Right ventricle myocardium superior (tissue), 1 donor: ENCODE measurements around the gene ZNF335. TPM values are rescaled to one million over a fixed set of nuclear protein-coding genes. Genes with fewer than 3 reads are reported as not detected.
A peak's percentile ranks its signal among the peaks of the same experiment; 100 is the strongest.

ENCODE experiments used
- ATAC-seq: fragments of 200-7000 bp; cut with Tn5 transposase; one replicate; pipeline ENCODE4 v1.9.1; 2020; ENCODE audit warnings: mild to moderate bottlenecking; ENCODE audit not compliant: poor library complexity
- DNase-seq: peaks from one replicate; pipeline ENCODE4 v3.0.0-alpha.2; 2020
- intact Hi-C: fragments of 100-400 bp; cut with DNase I; formaldehyde crosslinking; loops from one replicate; pipeline ENCODE4 v1.11.2; 2022
- long read RNA-seq: library from polyadenylated mRNA; unstranded; transcript quantifications from one replicate; pipeline ENCODE4 v2.0.0, GENCODE V29; 2021
- total RNA-seq: library from RNA; stranded (reverse); fragmentation: NEBNext Ultra II Directional; extraction: Animal tissue kit (Norgen Biotek cat#: 25700); gene quantifications from one replicate; pipeline ENCODE4 v1.2.1, GENCODE V29; 2021
- donor health status: DM: no; HTN: yes; CAD: no; lungs with severe emphysema.

The ZNF335 gene, protein sequence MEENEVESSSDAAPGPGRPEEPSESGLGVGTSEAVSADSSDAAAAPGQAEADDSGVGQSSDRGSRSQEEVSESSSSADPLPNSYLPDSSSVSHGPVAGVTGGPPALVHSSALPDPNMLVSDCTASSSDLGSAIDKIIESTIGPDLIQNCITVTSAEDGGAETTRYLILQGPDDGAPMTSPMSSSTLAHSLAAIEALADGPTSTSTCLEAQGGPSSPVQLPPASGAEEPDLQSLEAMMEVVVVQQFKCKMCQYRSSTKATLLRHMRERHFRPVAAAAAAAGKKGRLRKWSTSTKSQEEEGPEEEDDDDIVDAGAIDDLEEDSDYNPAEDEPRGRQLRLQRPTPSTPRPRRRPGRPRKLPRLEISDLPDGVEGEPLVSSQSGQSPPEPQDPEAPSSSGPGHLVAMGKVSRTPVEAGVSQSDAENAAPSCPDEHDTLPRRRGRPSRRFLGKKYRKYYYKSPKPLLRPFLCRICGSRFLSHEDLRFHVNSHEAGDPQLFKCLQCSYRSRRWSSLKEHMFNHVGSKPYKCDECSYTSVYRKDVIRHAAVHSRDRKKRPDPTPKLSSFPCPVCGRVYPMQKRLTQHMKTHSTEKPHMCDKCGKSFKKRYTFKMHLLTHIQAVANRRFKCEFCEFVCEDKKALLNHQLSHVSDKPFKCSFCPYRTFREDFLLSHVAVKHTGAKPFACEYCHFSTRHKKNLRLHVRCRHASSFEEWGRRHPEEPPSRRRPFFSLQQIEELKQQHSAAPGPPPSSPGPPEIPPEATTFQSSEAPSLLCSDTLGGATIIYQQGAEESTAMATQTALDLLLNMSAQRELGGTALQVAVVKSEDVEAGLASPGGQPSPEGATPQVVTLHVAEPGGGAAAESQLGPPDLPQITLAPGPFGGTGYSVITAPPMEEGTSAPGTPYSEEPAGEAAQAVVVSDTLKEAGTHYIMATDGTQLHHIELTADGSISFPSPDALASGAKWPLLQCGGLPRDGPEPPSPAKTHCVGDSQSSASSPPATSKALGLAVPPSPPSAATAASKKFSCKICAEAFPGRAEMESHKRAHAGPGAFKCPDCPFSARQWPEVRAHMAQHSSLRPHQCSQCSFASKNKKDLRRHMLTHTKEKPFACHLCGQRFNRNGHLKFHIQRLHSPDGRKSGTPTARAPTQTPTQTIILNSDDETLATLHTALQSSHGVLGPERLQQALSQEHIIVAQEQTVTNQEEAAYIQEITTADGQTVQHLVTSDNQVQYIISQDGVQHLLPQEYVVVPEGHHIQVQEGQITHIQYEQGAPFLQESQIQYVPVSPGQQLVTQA (N-terminal part only)
- 7.6 TPM for total RNA-seq
- long read RNA-seq, full-length matches to known transcripts: 1 of 17 reads
- long read RNA-seq, partial matches to known transcripts: 6 of 17 reads
- long read RNA-seq, other reads (novel, unspliced or antisense): 10 of 17 reads

DNA sequence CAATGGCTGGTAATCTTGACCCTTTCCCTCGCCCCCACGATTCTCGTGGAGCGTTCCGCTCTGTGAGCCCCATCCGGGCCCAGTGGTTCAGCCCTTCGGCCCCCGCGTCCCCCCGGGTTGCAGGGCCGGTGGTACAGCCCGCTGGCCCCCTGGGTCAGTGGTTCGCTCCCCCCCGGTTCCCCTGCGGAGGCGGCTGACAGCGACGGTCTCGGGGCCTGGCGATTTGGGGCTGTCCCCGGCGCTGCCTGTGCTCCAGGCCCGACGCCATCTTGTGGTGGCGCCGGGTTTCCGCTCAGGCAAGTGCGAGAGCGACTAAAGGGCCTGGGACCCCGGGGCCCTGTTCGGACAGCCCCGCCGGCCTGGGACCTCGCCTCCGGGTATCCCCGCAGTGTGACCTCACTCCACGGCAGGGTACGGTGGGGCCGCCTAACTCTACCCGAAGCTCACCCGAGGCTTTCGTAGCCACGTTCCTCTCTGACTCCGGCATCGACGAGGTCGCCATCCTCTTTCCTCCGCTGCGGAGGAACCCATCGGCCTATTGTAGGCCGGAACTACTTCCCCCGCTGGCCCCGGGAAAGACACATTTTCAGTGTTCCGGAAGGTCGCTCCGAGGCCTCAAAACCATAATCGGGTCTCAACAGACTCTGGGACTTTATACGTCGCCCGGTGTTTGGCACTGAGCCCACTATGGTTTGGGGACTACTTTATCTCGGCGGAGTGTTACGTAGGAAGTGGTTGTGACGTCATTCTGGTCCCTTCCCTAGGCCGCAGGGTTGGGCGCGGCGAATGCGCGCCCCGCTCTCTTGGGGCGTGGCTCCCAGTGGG is at the start of gene ZNF335:
TSS of gene ZNF335 (minus strand) at position 529 of the 825 bp plus-strand sequence. CDS start 793 bp downstream, outside the sequence.
- peak; percentile 97 for DNase-seq
- peak; percentile 96 for ATAC-seq
- intact Hi-C loops: no loop called here

GRCh38 chr20:46020555-46020954 is 48.6 kb upstream of the ZNF335 start:
- intact Hi-C loops: loop anchor here (5.0 to 10.0 kb wide), 2 partner anchors 154 to 327 kb away; no protein-coding TSS in a partner anchor
- DNase-seq: no peak
- no peak for ATAC-seq

DNA sequence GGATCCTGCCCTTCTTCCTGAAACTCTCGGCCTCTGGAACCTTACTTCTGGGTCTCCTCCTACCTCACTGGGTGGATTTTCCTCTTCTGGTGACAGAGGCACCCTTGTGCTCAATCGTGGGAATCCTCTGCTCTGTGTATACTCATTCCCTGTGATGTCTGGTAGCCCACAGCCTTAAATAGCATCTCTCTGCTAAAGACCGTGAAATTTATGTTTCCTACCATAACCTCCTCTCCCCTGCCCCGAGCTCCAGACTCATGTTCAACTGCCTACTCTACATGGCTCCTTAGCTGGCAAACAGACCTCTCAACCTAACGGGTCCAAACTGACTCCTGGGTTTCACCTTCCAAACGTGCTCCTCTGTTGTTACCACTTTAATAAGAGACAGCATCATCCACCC is 46.6 kb upstream of the ZNF335 start:
- DNase-seq (no peak), ATAC-seq (no peak)
- intact Hi-C loops: no loop called here

DNA sequence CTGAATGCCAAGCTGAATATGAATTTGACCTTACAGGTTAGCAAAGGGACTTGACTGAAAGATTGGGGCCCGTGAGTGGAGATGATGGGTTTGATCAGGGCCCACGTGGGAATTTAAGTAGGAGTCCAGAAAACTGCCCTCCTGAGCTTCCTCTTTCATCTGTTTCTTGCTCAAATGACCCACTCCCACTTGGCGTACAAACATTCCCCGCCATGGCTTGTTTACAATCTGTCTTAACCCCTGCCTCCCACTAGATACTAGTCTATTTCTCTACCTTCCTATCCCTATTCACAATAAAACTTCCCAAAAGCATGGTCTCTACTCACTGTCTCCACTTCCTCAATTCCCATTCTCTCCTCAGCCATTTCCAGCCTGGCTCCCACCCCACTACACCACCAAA is 46.1 kb upstream of the ZNF335 start:
- DNase-seq: no peak
- intact Hi-C loops: no loop called here
- ATAC-seq: no peak

DNA sequence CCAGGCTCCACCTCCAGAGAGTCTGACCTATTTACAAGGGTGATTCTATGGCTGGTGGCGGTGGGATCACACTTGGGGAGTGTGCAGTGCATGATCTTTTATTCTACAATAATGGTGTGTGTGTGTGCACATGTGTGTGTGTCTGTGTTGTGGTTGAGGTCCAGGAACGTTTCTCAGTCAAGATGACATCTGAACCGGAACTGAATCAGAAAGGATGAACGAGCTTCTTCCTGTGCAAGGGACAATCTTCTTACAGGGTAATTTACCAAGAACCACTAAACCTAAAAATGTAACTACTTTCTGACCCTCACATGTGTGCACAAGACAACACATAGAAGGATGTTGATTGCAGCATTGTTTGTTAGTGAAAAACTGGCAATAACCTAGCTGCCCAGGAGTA is 45.3 kb upstream of the ZNF335 start:
- DNase-seq (no peak), ATAC-seq (no peak)
- intact Hi-C loops: no loop called here

DNA sequence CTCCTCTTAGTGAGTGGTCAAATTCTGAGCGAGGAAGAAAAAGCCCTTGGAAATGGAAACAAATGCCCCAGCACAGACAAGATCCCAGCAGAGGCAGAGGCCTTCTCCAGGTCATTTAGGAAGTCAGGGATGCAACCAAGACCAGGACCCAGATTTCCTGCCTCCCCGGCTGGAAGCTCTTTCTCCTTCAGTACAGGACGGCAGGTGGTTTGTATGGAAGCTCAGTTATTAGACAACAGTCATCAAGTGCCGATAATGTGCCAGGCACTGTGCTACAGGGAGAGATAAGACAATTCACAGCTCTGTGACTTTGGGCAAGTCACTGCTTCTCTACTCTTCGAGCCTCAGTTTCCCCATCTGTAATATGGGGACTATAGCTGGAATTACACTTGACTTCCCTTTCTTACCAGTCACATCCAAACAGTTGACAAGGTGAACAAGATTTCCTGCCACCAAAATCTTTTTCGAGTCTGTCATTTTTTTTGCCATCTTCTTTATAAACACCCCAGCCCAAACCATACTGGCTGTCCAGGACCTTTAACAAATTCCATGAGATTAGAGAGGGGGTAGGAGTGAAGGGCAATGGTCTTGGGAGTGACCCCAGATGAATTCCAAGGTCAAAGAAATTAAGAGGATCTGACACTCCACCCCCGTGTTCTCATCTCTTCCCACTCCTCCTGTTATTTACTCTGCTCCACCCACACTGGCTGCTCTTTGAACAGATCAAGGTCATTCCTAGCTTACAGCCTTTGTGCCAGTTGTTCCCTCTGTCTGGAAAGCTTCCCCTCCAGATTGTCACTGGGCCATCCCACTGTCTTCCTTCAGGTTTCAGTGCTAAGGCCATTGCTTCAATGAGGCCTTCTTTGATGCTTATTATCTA is 42.8 kb upstream of the ZNF335 start:
- ATAC-seq (no peak), DNase-seq (no peak)
- intact Hi-C loops: no loop called here

DNA sequence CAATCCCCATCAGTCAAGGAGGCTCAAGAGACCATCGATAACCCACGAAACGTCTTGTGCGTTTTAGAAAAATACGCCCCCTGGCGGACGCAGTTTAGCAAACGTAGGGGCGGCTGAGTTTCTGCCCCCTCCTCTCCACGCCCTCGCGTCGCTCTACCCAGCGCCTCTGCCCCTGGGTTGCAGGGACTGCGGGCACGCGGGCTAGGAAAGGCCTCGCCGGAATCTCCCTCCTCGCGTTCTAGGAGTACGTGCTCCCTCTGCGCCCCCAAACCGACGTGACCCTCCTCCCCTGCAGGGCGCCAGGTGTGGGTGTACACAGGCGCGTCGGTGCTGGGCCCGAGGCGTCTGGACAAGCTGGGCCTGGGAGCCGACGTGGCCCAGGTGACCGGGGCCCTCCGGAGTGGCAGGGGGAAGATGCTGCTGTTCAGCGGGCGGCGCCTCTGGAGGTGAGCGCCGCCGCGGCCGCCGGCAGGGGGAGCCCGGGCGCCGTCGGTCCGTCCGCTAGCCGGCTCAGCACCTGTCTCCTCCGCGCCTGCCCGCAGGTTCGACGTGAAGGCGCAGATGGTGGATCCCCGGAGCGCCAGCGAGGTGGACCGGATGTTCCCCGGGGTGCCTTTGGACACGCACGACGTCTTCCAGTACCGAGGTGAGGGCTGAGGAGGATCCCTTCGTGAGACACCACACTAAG is 42.0 kb upstream of the ZNF335 start:
- intact Hi-C loops: no loop called here
- peak; percentile 64 for DNase-seq
- ATAC-seq: peak; percentile 80

- DNase-seq (no peak), ATAC-seq (no peak)
- intact Hi-C loops: no loop called here
Measured at GRCh38 chr20:46013322-46013828, 41.4 kb upstream of the ZNF335 start.

DNA sequence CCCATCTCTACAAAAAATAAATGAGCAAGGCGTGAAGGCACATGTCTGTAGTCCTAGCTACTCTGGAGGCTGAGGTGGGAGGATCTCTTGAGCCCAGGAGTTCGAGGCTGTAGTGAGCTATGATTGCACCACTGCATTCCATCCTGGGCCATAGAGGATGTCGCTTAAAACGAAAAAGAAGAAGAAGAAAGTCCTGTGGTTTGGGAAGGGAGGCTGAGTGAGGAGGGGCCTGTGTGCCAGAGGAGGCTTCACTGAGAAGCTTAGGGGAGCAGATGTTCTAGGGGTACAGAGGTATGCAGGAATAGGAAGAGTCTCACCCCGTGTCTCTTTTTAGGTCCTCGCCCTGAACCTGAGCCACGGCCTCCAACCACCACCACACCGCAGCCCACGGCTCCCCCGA is 40.9 kb upstream of the ZNF335 start:
- ATAC-seq (no peak), DNase-seq (no peak)
- intact Hi-C loops: no loop called here

GRCh38 chr20:46011631-46012482 is 39.9 kb upstream of the ZNF335 start:
- peak; percentile 30 for ATAC-seq
- intact Hi-C loops: no loop called here

DNA sequence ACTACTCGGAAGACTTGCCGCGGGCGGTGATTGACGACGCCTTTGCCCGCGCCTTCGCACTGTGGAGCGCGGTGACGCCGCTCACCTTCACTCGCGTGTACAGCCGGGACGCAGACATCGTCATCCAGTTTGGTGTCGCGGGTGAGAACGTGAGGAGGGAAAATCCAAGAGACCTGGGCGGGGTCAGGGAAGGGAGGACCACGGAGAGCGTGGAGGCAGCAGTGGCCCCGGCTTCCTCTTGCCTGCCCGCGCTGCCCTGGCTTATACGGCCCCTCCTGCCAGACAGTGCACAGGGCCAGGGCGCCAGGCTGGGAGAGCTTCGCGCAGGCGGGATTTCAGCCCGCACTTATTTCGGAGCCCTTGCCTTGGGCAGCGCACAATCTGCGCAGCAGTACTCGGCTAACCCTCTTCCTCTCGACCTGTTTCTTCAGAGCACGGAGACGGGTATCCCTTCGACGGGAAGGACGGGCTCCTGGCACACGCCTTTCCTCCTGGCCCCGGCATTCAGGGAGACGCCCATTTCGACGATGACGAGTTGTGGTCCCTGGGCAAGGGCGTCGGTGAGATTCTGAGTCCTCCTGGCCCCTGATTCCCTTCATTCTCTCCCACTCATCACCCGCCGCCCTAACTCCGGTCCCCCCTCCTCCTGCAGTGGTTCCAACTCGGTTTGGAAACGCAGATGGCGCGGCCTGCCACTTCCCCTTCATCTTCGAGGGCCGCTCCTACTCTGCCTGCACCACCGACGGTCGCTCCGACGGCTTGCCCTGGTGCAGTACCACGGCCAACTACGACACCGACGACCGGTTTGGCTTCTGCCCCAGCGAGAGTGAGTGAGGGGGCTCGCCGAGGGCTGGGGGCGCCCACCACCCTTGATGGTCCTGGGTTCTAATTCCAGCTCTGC is 38.7 kb upstream of the ZNF335 start:
- DNase-seq (peak; percentile 59), ATAC-seq (peak; percentile 25)
- intact Hi-C loops: no loop called here

More at GRCh38 chr20:46011631-46012482, 39.9 kb upstream of the ZNF335 start:
- DNase-seq: peak; percentile 80

DNA sequence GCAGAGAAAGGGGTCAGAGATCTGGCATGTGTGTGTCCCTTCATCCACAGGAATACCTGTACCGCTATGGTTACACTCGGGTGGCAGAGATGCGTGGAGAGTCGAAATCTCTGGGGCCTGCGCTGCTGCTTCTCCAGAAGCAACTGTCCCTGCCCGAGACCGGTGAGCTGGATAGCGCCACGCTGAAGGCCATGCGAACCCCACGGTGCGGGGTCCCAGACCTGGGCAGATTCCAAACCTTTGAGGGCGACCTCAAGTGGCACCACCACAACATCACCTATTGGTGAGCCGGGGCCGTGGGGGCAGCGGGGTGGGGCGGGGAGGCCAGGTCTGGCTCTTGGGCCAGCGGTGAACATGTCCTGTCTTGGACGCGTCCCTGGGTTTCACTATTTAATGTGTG is 37.8 kb upstream of the ZNF335 start:
- DNase-seq: no peak
- intact Hi-C loops: no loop called here

DNA sequence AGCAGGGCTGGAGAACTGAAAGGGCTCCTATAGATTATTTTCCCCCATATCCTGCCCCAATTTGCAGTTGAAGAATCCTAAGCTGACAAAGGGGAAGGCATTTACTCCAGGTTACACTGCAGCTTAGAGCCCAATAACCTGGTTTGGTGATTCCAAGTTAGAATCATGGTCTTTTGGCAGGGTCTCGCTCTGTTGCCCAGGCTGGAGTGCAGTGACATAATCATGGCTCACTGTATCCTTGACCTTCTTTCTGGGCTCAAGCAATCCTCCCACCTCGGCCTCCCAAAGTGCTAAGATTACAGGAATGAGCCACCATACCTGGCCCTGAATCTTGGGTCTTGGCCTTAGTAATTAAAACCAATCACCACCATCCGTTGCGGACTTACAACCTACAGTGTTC is 35.7 kb upstream of the ZNF335 start:
- intact Hi-C loops: no loop called here
- ATAC-seq (no peak), DNase-seq (no peak)

More for the DNA sequence above, 37.8 kb upstream of the ZNF335 start:
- ATAC-seq: no peak

DNA sequence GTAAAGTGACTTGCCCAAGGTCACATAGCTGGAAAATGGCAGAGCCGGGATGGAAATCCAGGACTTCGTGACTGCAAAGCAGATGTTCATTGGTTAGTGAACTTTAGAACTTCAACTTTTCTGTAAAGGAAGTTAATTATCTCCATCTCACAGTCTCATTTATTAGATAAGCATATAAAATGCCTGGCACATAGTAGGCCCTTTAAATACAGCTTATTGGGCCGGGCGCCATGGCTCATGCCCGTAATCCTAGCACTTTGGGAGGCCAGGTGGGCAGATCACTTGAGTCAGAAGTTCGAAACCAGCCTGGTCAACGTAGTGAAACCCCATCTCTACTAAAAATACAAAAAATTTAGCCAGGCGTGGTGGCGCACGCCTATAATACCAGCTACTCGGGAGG is 35.0 kb upstream of the ZNF335 start:
- ATAC-seq (no peak), DNase-seq (no peak)
- intact Hi-C loops: no loop called here
